CD14-positive monocyte (primary cell): ENCODE results near the gene RANBP17. TPM values are rescaled to one million over a fixed set of nuclear protein-coding genes. Genes with fewer than 3 reads are reported as not detected.
"Not testable (repeated sequence)": the region's sequence is repeated elsewhere in the genome, so short reads cannot be mapped to it uniquely, and the experiment has no call there.

ENCODE experiments used
- DNase-seq, 3 donors: peaks; one replicate each; pipeline ENCODE4 v3.0.0-alpha.2; 2011 to 2022
- H2AFZ ChIP-seq: 2 replicates; pipeline ENCODE4 v1.6.0; 2012; ENCODE audit warnings: mild to moderate bottlenecking, low read depth, low read length, inconsistent platforms; ENCODE audit not compliant: insufficient read depth, poor library complexity, severe bottlenecking
- H3K27ac ChIP-seq, 2 donors: 1 replicate in 1 of 2; 2 replicates in 1 of 2; pipeline ENCODE4 v1.5.1; 2012 to 2013; ENCODE audit warnings: low read length in 2 of 2, control low read depth in 1 of 2, inconsistent platforms in 1 of 2, low read depth in 1 of 2, mild to moderate bottlenecking in 1 of 2
- H3K27me3 ChIP-seq, 2 donors: one replicate each; pipeline versions ENCODE4 v1.6.0 to v1.6.1; 2011 to 2013; ENCODE audit warnings: low read length in 2 of 2; ENCODE audit not compliant: control insufficient read depth in 2 of 2, insufficient read depth in 2 of 2
- H3K36me3 ChIP-seq, 2 donors: replicated peaks in 1 of 2; 1 replicate in 1 of 2; 2 replicates in 1 of 2; pipeline versions ENCODE4 v1.5.1 to v1.6.1; 2012 to 2013; ENCODE audit warnings: low read length in 2 of 2, control low read depth in 1 of 2, inconsistent platforms in 1 of 2, mild to moderate bottlenecking in 1 of 2; ENCODE audit not compliant: insufficient read depth in 2 of 2, control insufficient read depth in 1 of 2
- H3K4me1 ChIP-seq, 2 donors: 1 replicate in 1 of 2; 2 replicates in 1 of 2; pipeline versions ENCODE4 v1.5.1 to v1.6.1; 2012 to 2013; ENCODE audit warnings: low read length in 2 of 2, control low read depth in 1 of 2, inconsistent platforms in 1 of 2, mild to moderate bottlenecking in 1 of 2, moderate library complexity in 1 of 2; ENCODE audit not compliant: insufficient read depth in 2 of 2, control insufficient read depth in 1 of 2
- H3K4me2 ChIP-seq: replicated peaks from 2 replicates; pipeline ENCODE3; 2012; ENCODE audit warnings: low read length, moderate library complexity, mild to moderate bottlenecking; ENCODE audit not compliant: poor library complexity, severe bottlenecking; ENCODE audit errors: extremely low read depth
- H3K4me3 ChIP-seq, 3 experiments: fragments of 200-600 bp in 1 of 3; sonication (generic) in 1 of 3; replicated peaks in 1 of 3; 1 replicate in 2 of 3; 2 replicates in 1 of 3; pipeline ENCODE4 v1.5.1; 2011 to 2013; ENCODE audit warnings: low read length in 3 of 3, mild to moderate bottlenecking in 3 of 3, control low read depth in 2 of 3, low read depth in 2 of 3, inconsistent platforms in 1 of 3, moderate library complexity in 1 of 3
- H3K79me2 ChIP-seq: 2 replicates; pipeline ENCODE4 v1.6.0; 2012; ENCODE audit warnings: mild to moderate bottlenecking, control low read depth, inconsistent platforms, low read length, moderate library complexity; ENCODE audit not compliant: insufficient read depth
- H3K9ac ChIP-seq: 2 replicates; pipeline ENCODE4 v1.6.0; 2017; ENCODE audit warnings: low read length, mild to moderate bottlenecking; ENCODE audit not compliant: insufficient read depth, poor library complexity, severe bottlenecking
- H3K9me3 ChIP-seq, 2 donors: replicated peaks in 1 of 2; 1 replicate in 1 of 2; 2 replicates in 1 of 2; pipeline versions ENCODE4 v1.5.1 to v1.6.1; 2012 to 2013; ENCODE audit warnings: low read length in 2 of 2, control low read depth in 1 of 2; ENCODE audit not compliant: control insufficient read depth in 1 of 2, insufficient read depth in 1 of 2
- H4K20me1 ChIP-seq: 2 replicates; pipeline ENCODE4 v1.6.0; 2012; ENCODE audit warnings: mild to moderate bottlenecking, low read length, control low read depth, moderate library complexity; ENCODE audit not compliant: insufficient read depth
- H3K27ac Mint-ChIP-seq, 7 donors: one replicate each; pipeline ENCODE4 v1.8.0; 2020; ENCODE audit warnings: mild to moderate bottlenecking in 7 of 7, mixed read lengths in 7 of 7, moderate library complexity in 6 of 7, inconsistent platforms in 2 of 7
- H3K27me3 Mint-ChIP-seq, 3 donors: one replicate each; pipeline ENCODE4 v1.8.0; 2021 to 2022; ENCODE audit warnings: low read depth in 3 of 3, mild to moderate bottlenecking in 3 of 3, mixed read lengths in 3 of 3, moderate library complexity in 3 of 3, inconsistent platforms in 1 of 3
- H3K36me3 Mint-ChIP-seq, 2 donors: one replicate each; pipeline ENCODE4 v1.8.0; 2020; ENCODE audit warnings: mixed read lengths in 2 of 2, inconsistent platforms in 1 of 2, mild to moderate bottlenecking in 1 of 2
- H3K4me1 Mint-ChIP-seq: one replicate; pipeline ENCODE4 v1.8.0; 2020; ENCODE audit warnings: mild to moderate bottlenecking, mixed read lengths
- H3K4me3 Mint-ChIP-seq, 2 donors: one replicate each; pipeline ENCODE4 v1.8.0; 2020; ENCODE audit warnings: mild to moderate bottlenecking in 2 of 2, mixed read lengths in 2 of 2, moderate library complexity in 1 of 2
- H3K9me3 Mint-ChIP-seq, 7 donors: one replicate each; pipeline ENCODE4 v1.8.0; 2020 to 2022; ENCODE audit warnings: mixed read lengths in 7 of 7, mild to moderate bottlenecking in 6 of 7, moderate library complexity in 6 of 7, inconsistent platforms in 2 of 7
- CTCF ChIP-seq: fragments of 200-600 bp; IDR thresholded peaks from one replicate; pipeline ENCODE4 v1.8.0; 2022; ENCODE audit warnings: antibody characterized with exemption, mild to moderate bottlenecking
- WGBS: methylation state at CpG from one replicate; pipeline ENCODE4 v1.1.5; 2013; ENCODE audit warnings: missing lambda C conversion rate; ENCODE audit not compliant: insufficient coverage; 5-methylcytosine and 5-hydroxymethylcytosine counted together
- intact Hi-C, 2 donors: fragments of 100-400 bp; cut with micrococcal nuclease; formaldehyde crosslinking; loops; one replicate each; pipeline versions ENCODE4 v1.15.0 to v1.15.1; 2023
- polyA plus RNA-seq, 3 donors: library from polyadenylated mRNA; depleted of rRNA in 1 of 3; unstranded in 2 of 3; stranded (reverse) in 1 of 3; fragments of 300-500 nt in 2 of 3; fragments of >200 nt in 1 of 3; fragmentation: Illumina TruSeq in 2 of 3; gene quantifications; 1 replicate in 2 of 3; 2 replicates in 1 of 3; pipeline ENCODE4 v1.2.3, GENCODE V29; 2012 to 2021

Gene RANBP17
- polyA plus RNA-seq, 3 donors, result 0.07 to 0.13 TPM; not detected in 1

GRCh38 chr5:170920196-170920595, 58.4 kb downstream of the RANBP17 start:
- WGBS, result no CpG with 5 or more reads among the region's 3 CpGs
- no peak overlapping the region for H3K4me3 ChIP-seq
- H3K4me2 ChIP-seq, result no peak overlapping the region
- H3K36me3 Mint-ChIP-seq, result no peaks in the 10 kb centered on the region
- H3K4me1 Mint-ChIP-seq, result peaks cover 4% of the 10 kb centered on the region
- TF ChIP-seq CTCF, result no peak
- DNase-seq, result no peak
- H3K9me3 ChIP-seq, result no peaks in the 10 kb centered on the region
- intact Hi-C loops, result no loop called here
- H3K9me3 Mint-ChIP-seq, result peaks cover 0 to 3% (median 0%) of the 10 kb centered on the region in 7 donors
- no peak overlapping the region for H3K27ac ChIP-seq
- no peaks in the 10 kb centered on the region for H3K27me3 Mint-ChIP-seq
- H3K4me1 ChIP-seq, result peaks cover 0 to 4% of the 10 kb centered on the region in 2 donors
- H3K79me2 ChIP-seq, result no peaks in the 10 kb centered on the region
- no peaks in the 10 kb centered on the region for H3K27me3 ChIP-seq
- H4K20me1 ChIP-seq, result no peaks in the 10 kb centered on the region
- H3K36me3 ChIP-seq, result no peaks in the 10 kb centered on the region
- H3K9ac ChIP-seq, result no peak overlapping the region
- no peak overlapping the region for H2AFZ ChIP-seq
- no peak overlapping the region for H3K4me3 Mint-ChIP-seq
- H3K27ac Mint-ChIP-seq, result no peak overlapping the region

GRCh38 chr5:170922331-170922730, 60.5 kb downstream of the RANBP17 start:
- H2AFZ ChIP-seq, H3K9me3 ChIP-seq, H4K20me1 ChIP-seq, H3K36me3 ChIP-seq, H3K36me3 Mint-ChIP-seq, DNase-seq, H3K4me3 Mint-ChIP-seq, H3K27ac ChIP-seq, intact Hi-C loops, H3K4me2 ChIP-seq, H3K4me3 ChIP-seq, H3K27me3 Mint-ChIP-seq, H3K4me1 Mint-ChIP-seq, H3K9ac ChIP-seq, H3K4me1 ChIP-seq, H3K27me3 ChIP-seq, H3K9me3 Mint-ChIP-seq, H3K79me2 ChIP-seq, H3K27ac Mint-ChIP-seq: not testable (repeated sequence)
- 90% methylated on average over 10 of the region's 10 CpGs for WGBS
